NAMALWA (cell line): Measurements from ENCODE around the gene CARMIL1.
"Not testable (repeated sequence)": the region's sequence is repeated elsewhere in the genome, so short reads cannot be mapped to it uniquely, and the experiment has no call there.

Experiments
- DNase-seq: peaks from one replicate; pipeline ENCODE4 v3.0.0-alpha.2; 2015; ENCODE audit warnings: low spot score

The CARMIL1 gene

DNA sequence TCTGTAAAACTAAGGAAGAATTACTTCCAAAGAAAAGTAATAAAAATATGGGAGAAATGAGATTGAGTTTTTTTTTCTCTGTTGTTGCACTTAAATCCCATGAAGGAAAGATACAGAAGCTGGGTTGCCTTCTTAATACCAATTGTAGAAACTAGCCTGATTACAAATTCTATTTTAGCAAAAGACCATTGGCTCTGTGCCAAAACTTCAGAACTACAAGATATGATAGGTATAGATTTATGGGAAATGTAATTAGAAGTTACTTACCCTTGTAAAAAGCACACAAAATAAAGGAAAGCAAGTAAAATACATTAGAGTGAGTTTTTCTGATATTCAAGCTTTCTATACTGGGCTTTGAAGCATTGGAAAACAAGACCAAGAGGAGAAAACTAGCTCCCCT, 299.4 kb downstream of the CARMIL1 start:
- DNase-seq, result no peak

DNA sequence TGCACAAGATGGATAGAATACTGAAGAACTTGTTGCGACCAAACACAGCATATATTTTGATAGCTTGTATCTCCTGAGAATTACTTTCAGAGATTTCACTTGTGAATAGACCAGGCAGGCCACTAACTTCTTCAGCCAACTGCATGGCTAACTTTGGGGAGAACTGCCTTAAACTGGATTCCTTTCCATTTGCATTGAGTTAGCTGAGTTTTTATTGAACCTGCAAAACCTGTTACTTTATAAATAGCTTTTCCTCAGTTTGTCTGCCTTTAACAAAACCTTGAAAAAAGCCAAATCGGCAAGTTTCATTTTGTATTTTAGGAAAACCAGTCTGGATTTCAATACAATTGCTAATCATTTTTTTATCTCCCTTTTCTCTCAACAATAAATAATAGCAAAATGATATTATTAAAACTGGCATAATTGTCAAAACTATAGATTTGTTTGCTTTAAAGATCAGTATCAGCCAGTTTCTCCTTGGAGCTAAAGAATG, 300.3 kb downstream of the CARMIL1 start:
- no peak for DNase-seq

DNA sequence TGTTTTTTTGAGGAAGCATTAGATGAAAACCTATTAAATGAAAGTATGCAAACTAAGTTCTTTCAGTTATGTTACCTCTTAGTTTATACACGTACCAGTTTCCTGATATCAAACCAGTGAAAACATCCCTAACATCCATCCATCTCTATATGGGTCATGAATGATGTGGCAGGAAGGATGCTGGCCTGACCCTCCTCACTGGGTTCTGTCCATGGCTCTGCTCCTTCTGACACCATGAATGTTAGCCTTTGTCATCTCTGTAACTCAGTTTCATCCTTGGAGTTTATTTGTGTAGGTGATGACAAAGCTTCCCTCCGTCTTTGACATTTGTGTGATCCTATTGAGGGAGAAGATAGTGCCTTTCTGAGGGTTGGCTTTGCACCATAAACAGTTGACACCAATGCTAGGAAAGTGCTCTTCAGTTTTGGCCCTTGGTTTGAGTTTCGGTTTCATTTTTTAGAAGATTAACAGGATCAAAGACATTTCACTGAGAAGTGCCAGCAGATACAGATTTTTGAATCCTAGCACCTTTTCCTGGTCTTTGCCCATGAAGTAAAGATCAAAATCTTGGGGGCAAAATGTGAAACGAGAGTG, 300.8 kb downstream of the CARMIL1 start:
- no peak for DNase-seq

DNA sequence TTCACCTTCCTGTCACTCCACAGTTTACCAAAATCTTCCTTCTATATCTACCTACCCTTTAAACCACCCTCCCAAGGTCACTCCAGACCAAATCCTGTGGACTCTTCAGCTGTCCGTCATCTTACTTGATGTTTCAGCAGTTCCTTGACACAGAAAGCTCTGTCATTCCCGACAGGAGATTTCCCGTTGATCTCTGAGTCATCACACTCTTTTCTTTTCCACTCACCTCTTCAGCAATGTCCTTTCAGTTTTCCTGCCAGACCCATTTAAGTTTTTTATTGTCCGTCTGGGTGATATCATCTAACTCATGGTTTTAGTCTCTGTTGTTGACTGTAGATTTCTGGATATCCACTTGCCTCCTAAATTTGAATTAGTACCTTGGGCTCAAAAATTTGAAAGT, 302.9 kb downstream of the CARMIL1 start:
- no peak for DNase-seq

DNA sequence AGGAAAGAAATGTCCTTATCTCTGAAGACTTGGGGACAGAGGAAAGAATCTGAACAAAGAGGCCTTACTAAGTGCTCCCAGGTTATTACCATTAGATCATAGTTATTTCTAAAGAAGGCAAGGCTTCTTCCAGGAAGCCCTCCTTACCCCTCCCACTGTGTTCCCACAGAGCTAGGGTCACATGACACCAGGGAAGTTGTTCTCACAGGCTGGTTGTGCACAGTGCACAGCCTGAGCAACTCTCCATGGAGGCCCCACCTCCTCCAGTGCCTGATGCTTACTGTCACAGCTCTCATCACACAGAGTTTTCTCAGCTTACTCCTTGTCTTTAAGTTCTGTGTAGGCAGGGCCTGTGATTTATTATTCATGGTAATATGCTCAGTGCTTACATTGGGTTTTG, 303.9 kb downstream of the CARMIL1 start:
- no peak for DNase-seq

DNA sequence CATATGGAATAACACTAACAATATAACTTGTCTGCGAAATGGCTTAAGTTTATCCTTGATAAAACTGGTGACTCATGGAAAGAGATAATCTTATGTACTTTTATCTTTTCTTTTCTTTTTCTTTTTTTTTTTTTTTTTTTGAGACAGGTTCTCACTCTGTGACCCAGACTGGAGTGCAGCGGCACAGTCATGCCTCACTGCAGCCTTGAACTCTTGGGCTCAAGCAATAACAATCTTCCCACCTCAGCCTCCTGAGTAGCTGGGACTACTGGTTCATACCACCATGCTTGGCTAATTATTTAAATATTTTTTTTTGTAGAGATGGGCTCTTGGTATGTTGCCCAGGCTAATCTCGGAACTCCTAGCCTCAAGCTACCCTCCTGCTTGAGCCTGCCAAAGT, 304.7 kb downstream of the CARMIL1 start:
- no peak for DNase-seq

DNA sequence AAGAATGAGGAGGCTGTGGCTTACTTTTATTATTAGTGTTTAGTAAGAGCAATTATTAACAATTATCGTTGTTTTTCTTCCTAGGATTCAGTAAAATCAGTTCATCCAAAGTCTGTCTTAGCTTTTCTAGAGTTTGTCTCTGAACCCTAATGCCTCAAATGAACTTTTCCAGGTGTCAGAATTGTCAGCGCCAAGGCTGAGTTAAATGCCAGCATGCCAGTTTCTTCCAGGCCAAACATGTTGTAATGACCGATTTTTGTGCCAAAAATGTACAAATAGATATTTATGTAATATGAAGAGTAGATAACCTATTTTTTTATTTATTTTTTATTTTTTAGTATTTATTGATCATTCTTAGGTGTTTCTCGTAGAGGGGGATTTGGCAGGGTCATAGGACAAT, 306.1 kb downstream of the CARMIL1 start:
- no peak for DNase-seq

DNA sequence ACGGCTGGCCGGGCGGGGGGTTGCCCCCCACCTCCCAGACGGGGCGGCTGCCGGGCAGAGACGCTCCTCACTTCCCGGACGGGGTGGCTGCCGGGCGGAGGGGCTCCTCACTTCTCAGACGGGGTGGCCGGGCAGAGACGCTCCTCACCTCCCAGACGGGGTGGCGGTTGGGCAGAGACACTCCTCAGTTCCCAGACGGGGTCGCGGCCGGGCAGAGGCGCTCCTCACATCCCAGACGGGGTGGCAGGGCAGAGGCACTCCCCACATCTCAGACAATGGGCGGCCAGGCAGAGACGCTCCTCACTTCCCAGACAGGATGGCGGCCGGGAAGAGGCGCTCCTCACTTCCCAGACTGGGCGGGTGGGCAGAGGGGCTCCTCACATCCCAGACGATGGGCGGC, 306.9 kb downstream of the CARMIL1 start:
- not testable (repeated sequence) for DNase-seq

DNA sequence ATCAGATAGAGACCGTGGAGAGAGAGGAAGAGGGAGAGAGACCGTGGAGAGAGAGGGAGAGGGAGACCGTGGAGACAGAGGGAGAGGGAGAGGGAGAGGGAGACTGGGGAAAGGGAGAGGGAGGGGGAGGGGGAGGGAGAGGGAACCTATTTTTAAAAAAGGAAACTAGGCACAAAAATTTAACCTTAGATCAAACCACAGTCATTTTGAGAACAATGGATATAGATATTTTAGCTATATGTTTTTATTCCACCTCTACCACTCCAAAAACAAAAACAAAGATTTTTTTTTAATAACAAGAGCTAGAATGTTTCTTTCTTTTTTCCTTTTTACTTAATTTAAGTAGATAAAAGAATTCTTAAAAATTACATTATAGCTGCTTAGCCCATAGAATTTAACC, 307.8 kb downstream of the CARMIL1 start:
- DNase-seq, result no peak

DNA sequence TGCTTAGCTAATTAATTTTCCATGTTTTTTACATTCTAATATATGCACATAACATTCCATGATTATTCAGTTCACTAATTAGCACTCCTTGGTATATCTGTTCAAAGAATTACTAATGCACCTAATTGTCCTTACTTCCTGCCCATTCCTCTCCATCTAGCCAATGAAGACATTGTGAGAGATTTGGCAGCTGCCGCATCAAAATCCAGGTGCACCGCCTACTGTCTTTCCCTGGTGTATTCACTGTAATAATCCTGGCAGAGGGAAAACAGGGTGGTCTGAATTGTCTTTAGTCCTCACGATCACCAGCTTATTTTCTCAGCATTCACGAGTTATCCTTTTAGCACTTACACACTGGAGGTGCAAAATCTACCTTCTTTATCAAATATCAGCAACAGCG, 311.8 kb downstream of the CARMIL1 start:
- no peak for DNase-seq

DNA sequence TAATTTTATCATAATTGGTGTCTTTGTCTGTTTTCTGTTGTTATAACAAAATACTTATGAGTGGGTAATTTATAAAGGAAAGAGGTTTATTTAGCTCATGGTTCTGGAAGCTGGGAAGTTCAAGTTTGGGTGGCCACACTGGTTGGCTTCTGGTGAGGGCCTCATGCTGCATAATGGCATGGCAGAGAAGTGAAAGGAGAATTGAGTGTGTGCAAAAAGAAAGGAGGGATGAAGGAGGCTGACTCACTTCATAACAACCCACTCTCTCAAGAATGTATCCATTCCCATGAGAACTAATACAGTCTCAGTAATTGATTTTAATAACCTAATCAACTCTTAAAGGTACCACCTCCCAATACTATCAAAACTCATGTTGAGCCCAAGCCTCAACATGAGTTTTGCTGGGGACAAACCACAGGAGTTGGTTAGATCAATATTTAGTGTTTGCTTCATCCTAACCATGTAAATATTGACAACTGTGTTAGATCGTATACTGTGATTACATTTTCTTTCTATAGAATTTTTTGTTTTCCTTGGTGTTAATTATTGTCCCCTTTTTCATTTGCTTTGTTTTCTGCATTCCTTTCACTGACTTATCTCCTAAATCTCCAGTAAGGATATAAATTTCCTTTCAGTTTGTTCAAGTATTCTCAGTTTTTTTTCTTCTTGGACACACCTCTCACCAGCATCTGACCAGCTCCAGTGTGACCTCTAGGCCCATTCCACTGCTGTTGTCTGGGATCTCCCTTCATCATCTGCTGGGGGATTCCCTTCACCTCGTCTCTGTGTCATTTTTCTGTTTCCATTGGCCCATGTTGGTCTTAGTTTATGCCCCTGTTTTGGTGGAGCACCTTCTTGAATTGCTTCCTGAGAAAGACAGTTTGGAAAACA, 318.0 kb downstream of the CARMIL1 start:
- DNase-seq, result no peak

DNA sequence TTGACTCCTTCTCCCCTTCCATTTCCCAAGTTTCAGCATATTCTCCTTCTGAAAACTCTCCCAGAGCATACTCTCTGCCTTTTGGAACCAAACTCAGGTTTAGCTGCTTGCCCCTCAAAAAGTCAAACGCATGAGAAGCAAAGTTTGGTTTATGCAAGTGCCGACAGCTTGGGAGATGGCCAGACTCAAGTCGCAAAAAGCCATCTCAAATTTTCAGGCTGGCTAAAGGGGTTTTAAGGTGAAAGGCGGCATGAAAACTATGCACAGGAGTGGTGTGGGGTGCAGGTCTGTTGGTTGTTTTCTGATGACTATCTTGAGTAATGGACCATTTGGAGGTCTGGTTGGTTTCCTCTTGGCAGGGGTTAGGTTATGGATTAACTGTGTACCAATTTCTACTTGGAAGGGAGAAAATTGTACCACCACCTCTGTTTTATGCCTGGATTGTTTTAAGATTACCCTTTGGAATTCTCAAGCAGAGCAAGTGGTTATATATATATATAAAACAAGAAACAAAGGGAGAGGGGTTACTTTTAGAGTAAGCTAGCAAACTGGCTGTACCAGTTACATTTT, 320.4 kb downstream of the CARMIL1 start:
- DNase-seq, result no peak

DNA sequence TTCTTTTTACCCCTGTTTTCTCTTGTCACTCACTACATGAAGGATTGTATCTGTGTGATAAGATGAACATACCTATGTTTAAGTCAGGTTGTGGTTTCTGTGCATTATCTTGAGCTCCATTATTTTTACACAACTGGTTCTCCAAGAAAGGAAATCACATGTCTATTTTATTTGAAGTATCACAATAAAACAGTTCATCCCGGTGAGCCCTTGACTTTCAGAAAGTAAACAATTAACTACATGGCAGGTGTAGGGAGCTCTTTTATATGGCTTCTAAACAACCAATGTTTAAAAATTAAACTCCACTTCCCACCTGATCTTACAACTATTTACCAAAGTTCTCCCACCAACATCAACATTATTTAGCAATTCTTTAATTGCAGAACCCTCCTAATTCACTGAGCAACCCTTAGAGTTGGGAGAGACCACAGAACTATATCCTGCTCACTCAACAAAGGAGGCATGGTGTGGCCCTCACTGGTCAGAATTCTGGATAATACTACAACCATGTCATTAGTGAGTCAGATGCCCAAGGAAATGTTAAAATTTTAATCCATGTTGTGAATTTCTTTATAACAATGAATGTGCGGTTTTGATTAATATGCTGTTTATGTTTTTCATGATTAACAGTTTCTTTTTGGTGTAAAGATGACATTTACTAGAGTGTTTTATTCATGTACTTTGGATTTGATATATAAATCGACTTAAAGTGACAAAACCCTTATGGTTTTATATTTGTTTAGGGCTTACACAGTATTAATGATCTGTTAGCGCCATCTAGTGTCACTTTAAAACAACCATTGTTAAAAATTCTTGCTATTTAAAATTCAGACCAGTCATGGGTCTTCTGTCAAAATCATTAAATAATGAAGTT, 322.9 kb downstream of the CARMIL1 start:
- peak; percentile 69 for DNase-seq

DNA sequence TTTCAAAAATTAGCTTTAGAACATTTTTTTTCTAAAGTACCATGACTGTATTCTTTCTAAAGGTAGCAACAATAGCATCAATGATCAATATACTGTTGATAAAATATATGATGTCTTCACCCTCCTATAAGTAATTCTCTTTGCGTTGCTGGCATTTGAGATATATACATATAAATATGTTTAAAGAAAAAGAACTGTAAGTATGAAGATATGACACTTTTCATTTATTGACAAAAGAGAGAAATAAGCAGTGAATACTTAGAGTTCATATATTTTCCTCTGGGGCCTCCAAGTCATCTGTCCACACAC, 323.5 kb downstream of the CARMIL1 start:
- DNase-seq, result no peak

DNA sequence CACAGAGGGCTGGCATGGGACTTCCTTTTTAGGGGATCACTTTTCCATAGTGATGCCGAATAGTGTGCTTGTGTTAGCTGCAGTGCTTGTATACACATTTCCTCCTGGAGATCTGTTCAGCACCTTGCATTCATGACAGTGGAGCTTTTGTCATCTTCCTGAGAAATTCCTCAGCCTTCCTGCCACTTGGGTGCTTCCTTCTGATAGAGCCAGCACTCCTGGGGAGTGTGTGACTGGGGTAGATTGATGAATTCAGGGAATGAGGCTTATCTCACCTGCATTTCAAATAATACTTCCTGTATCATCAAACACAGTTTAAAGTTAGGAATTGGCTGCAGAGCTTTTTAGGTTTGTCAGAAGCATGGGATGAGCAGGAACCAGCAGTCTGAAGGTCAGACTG, 324.1 kb downstream of the CARMIL1 start:
- DNase-seq, result no peak

DNA sequence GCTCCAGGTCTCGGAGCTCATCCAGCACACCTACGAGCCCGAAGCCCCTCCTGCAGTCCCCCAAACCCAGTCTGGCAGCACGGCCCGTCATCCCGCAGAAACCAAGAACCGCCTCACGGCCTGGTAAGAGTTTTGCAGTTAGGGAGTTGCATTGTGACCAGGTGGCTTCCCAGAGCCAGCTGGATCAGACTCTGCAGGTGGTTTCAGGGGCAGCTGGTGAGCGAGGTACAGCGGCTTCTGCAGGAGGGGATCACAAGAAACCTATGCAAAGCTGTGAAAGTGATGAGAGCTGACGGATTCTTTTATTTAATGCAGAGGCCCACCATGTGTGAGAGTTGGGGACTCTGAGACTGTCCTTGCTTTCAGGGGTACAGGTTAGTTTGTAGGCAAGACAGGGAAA, 327.0 kb downstream of the CARMIL1 start:
- DNase-seq, result no peak

DNA sequence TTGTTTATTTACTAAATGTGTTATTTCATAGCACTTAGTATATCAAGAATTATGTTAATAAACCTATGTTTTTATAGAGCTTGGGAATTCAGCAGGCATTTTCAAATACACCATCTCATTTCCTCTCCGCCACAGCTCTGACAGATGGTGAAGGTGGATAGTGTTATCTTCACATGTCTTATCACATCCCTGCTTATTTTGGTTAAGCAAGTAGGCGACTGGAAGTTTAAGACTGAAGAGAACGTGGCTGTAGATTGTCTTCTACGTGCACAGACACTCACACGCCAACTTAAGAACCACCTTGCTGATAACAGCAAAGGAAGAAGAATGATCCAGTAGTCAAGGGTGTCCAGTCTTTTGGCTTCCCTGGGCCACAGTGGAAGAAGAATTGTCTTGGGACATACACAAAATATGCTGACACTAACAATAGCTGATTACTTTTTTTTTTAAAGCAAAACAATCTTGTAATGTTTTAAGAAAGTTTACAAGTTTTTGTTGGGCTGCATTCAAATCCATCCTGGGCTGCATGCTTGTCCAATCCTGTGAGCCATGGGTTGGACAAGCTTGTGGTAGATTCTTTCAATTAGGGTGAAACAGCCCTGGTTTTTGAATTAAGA, 329.5 kb downstream of the CARMIL1 start:
- DNase-seq, result no peak

DNA sequence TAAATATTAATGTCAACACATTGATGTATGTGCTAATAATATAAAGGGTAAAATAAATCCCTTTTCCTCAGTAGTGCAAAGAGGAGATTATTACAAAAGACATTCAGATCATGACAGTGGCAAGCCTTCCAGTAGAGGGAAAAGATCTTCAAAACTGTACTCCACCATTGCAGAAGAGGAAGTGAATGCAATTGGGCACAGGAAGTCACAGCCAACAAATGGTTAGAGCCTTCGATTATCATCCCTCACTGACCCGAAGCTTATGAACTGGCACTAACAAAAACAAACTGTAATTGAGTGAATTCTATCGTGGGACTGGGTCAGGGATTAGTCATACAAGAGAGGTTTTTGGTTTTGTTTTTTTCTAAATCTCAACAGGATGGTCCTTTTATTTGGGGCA, 333.5 kb downstream of the CARMIL1 start:
- no peak for DNase-seq

DNA sequence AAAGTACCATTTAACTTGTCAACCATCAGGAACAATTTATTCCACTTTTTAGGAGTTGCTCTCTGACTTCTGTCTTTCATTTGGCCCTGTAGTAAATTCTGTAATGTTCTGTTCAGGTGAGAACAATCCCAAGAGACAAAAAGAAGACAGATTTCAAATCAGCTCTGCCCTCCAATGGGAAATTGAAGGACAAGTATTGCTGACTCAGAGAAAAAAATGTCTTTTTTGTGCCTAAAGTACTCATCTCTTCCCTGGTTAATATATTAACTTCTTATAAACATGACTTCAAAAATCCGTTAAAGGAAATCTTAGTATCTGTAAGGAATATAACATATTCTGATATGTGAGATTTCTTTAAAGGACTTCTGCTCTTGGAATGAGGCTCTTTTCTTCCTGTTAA, 334.2 kb downstream of the CARMIL1 start:
- DNase-seq, result no peak

DNA sequence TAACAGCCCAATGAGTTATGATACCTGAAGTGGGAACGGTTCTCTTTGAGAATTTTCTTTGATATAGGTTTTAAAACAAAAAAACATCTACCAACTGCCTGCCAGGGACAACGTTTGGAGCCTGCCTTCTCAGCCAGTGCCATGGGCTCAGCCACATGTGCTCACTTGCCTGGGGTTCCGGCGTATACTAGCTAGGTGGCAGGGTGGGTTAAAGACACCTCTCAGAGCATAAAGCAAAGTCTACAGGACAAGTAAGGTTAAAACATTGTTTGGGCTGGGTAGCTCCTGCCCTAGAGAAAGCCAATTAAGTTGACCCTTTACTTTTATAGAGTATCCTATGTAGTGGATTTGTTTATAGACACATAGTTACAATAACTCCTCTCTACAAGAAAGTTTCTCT, 334.9 kb downstream of the CARMIL1 start:
- no peak for DNase-seq

DNA sequence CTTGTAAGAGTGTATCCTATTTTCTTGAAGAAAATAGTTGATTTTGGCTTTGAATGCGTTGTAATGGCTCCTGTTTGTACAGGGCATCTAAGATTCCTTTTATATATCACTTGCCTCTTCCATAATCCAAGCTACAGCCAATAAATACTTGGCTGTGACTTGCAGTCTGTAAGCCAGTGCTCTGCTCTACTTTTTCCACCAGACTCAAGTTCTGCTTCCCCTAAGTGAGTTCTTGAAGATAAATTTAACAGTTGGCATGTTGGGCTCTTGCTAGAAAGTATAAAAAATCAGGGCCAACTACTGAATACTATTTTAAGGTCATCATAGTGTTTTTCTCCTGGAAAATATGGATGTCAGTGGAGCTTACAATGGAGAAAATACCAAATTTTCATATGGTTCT, 336.3 kb downstream of the CARMIL1 start:
- DNase-seq, result no peak

DNA sequence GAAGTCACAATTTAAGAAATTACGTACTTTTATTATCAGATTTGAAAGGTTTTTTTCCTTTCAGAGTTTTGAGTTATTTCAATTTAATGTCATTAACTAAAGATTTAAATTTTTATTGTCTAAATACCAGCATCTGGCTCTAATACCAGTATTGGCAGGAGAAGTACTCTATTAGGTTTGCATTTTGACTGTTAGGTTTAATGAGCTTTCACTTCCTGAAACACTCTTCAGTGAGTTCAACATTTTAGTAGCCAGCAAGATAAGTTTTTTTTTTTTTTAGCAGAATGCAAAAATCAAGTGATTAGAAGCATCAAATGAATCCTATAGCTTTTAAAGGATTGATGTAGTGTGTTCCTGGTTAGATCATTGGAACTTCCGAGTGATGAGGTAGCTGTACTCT, 338.8 kb downstream of the CARMIL1 start:
- DNase-seq, result peak; percentile 39
